A673 (cell line): Measurements from ENCODE around the gene CDH6. TPM values are rescaled to one million over a fixed set of nuclear protein-coding genes. Genes with fewer than 3 reads are reported as not detected.

Experiments used
- BruUV-seq: library from RNA; stranded (reverse); fragments of 400-500 nt; replicated peaks from 2 replicates; lab custom pipeline; 2021; lab: Mats Ljungman, UMichigan
- CTCF ChIA-PET: fragments of 300-600 bp; sonication (Branson Sonifier 250); formaldehyde crosslinking; loops from one replicate; lab custom pipeline; 2022; ENCODE audit warnings: antibody characterized with exemption; lab: Charles Lee
- POLR2A ChIA-PET: fragments of 300-600 bp; sonication (Branson Sonifier 250); formaldehyde crosslinking; loops from one replicate; lab custom pipeline; 2022; ENCODE audit warnings: antibody characterized with exemption; ENCODE audit not compliant: low non-redundant PET; lab: Charles Lee
- DNase-seq: peaks from one replicate; pipeline ENCODE4 v3.0.0-alpha.2; 2015; ENCODE audit warnings: low spot score
- H3K27ac ChIP-seq: fragments of 200-600 bp; sonication (generic); 2 replicates; pipeline ENCODE4 v1.5.1; 2016; ENCODE audit warnings: mixed run types, low read depth, mild to moderate bottlenecking, mixed read lengths, antibody characterized with exemption, low read length; ENCODE audit not compliant: poor library complexity, severe bottlenecking
- H3K27me3 ChIP-seq: fragments of 200-600 bp; sonication (generic); replicated peaks from 2 replicates; pipeline ENCODE4 v1.6.1; 2017; ENCODE audit warnings: mixed run types, low read depth, mild to moderate bottlenecking, mixed read lengths, antibody characterized with exemption, low read length; ENCODE audit not compliant: insufficient read depth, poor library complexity
- H3K36me3 ChIP-seq: fragments of 200-600 bp; sonication (generic); 2 replicates; pipeline ENCODE4 v1.6.1; 2016; ENCODE audit warnings: mixed run types, mild to moderate bottlenecking, mixed read lengths, antibody characterized with exemption, low read length; ENCODE audit not compliant: insufficient read depth, poor library complexity, severe bottlenecking
- H3K4me1 ChIP-seq: fragments of 200-600 bp; sonication (generic); 2 replicates; pipeline ENCODE4 v1.6.1; 2017; ENCODE audit warnings: mixed run types, mild to moderate bottlenecking, mixed read lengths, antibody characterized with exemption, low read length; ENCODE audit not compliant: insufficient read depth, poor library complexity, severe bottlenecking
- H3K4me3 ChIP-seq: fragments of 200-600 bp; sonication (generic); 2 replicates; pipeline ENCODE4 v1.5.1; 2016; ENCODE audit warnings: low read depth, mixed run types, mild to moderate bottlenecking, mixed read lengths, low read length; ENCODE audit not compliant: poor library complexity, severe bottlenecking
- H3K9me3 ChIP-seq: fragments of 200-600 bp; sonication (generic); 2 replicates; pipeline ENCODE4 v1.6.1; 2016; ENCODE audit warnings: mixed run types, low read depth, mild to moderate bottlenecking, mixed read lengths, antibody characterized with exemption, low read length; ENCODE audit not compliant: poor library complexity, severe bottlenecking
- EZH2 ChIP-seq: fragments of 200-600 bp; sonication (generic); IDR thresholded peaks from 2 replicates; pipeline ENCODE4 v1.6.1; 2017; ENCODE audit warnings: borderline replicate concordance, low read depth, mild to moderate bottlenecking, mixed read lengths, antibody characterized with exemption, low read length; ENCODE audit not compliant: poor library complexity, severe bottlenecking
- intact Hi-C: fragments of 100-400 bp; cut with micrococcal nuclease; formaldehyde crosslinking; loops from one replicate; pipeline ENCODE4 v1.10.0; 2022; ENCODE audit not compliant: unreplicated experiment
- total RNA-seq: library from RNA; stranded (reverse); gene quantifications from 2 replicates; pipeline ENCODE4 v1.2.3, GENCODE V29; 2021
- TF ChIP-seq, protein P1 (sequence below): fragments of 300-800, 200-600 bp; sonication (generic); conservative IDR thresholded peaks from 2 replicates; pipeline ENCODE4 v1.5.1; 2017; ENCODE audit warnings: low read depth, mild to moderate bottlenecking, antibody characterized with exemption, low read length, moderate library complexity, mixed read lengths

The CDH6 gene
- total RNA-seq, 1 experiment from 2014 or later = 3.6 TPM

DNA sequence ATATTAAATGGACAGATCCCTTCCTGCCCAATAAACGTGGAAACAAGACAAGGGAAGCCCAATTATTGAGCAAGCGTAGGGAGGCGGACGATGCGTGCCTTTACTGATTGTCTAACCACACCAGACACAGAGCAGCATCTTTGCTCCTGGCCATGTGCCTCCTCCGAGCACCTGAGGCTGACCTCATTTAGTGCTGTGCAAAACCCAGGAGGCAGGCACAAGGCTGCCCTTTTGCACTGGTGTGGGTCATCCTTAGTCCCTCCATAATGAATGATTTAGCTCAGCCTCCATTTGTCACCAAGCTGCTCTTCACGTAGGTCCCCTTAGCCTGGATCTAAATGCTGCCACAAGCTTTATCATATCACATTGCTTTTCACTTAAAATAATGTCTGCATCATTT, 24.1 kb upstream of the CDH6 start:
- H3K9me3 ChIP-seq = no peaks in the 10 kb centered on the region
- ChIA-PET CTCF (no interaction called here), POLR2A (no interaction called here)
- DNase-seq = no peak
- no peak overlapping the region for H3K27ac ChIP-seq
- TF ChIP-seq, protein P1, sequence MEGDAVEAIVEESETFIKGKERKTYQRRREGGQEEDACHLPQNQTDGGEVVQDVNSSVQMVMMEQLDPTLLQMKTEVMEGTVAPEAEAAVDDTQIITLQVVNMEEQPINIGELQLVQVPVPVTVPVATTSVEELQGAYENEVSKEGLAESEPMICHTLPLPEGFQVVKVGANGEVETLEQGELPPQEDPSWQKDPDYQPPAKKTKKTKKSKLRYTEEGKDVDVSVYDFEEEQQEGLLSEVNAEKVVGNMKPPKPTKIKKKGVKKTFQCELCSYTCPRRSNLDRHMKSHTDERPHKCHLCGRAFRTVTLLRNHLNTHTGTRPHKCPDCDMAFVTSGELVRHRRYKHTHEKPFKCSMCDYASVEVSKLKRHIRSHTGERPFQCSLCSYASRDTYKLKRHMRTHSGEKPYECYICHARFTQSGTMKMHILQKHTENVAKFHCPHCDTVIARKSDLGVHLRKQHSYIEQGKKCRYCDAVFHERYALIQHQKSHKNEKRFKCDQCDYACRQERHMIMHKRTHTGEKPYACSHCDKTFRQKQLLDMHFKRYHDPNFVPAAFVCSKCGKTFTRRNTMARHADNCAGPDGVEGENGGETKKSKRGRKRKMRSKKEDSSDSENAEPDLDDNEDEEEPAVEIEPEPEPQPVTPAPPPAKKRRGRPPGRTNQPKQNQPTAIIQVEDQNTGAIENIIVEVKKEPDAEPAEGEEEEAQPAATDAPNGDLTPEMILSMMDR = no peak
- no peak for TF ChIP-seq EZH2
- BruUV-seq = no TSS peak
- intact Hi-C loops = no loop called here
- no peaks in the 10 kb centered on the region for H3K4me1 ChIP-seq
- H3K27me3 ChIP-seq = no peaks in the 10 kb centered on the region
- H3K36me3 ChIP-seq = no peaks in the 10 kb centered on the region
- H3K4me3 ChIP-seq = no peak overlapping the region

DNA sequence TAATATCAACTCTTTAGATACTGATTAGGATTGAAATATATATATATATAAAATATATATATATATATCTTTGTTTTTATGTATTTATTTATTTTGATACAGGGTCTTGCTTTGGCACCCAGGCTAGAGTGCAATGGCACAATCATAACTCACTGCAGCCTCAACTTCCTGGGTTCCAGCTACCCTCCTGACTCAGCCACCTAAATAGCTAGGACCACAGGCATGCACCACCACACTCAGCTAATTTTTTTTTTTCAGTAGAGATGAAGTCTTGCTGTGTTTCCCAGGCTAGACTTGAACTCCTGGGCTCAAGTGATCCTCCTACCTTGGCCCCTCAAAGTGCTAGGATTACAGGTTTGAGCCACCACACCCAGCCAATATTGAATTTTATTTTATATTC, 20.6 kb upstream of the CDH6 start:
- Histone ChIP-seq H3K27me3 (no peaks in the 10 kb centered on the region), H3K36me3 (no peaks in the 10 kb centered on the region), H3K27ac (no peak overlapping the region), H3K4me3 (no peak overlapping the region), H3K9me3 (peaks cover under 1% of the 10 kb centered on the region), H3K4me1 (no peaks in the 10 kb centered on the region)
- intact Hi-C loops = no loop called here
- no peak for DNase-seq
- ChIA-PET CTCF (no interaction called here), POLR2A (no interaction called here)
- BruUV-seq = no TSS peak
- TF ChIP-seq, protein P1 = no peak
- no peak for TF ChIP-seq EZH2

DNA sequence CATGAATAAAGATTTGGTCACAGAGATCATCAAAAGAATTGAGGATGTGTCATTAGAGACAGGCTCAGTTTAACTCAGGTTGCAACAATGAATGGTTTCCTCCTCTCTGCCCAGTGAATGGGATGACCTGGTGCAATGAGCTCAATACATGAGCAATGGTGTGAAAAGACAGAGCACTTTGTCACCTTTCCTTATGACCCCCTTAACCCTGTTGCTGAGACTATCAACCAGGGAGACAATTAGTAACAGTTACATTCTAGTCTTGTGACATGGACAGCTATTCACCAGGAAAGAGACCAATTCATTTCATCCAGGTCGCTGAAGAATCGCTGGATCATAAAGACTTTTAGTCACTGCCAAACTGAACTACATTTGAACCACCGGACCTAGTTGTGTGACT, 19.9 kb upstream of the CDH6 start:
- Histone ChIP-seq H3K9me3 (peaks cover 3% of the 10 kb centered on the region), H3K27ac (no peak overlapping the region), H3K4me1 (no peaks in the 10 kb centered on the region), H3K36me3 (no peaks in the 10 kb centered on the region), H3K27me3 (no peaks in the 10 kb centered on the region), H3K4me3 (no peak overlapping the region)
- no TSS peak for BruUV-seq
- CTCF ChIA-PET = no interaction called here
- TF ChIP-seq, protein P1 = no peak
- no peak for TF ChIP-seq EZH2
- DNase-seq = no peak
- POLR2A ChIA-PET = no interaction called here
- intact Hi-C loops = no loop called here
